OCI-LY1 (cell line): ENCODE measurements around the gene ZNF778.

Experiments
- EZH2 ChIP-seq: fragments of 200-600 bp; sonication (generic), shearing (Covaris generic); IDR thresholded peaks from 2 replicates; pipeline ENCODE4 v1.8.0; 2017; ENCODE audit warnings: borderline replicate concordance, mixed run types, mild to moderate bottlenecking, antibody characterized with exemption, low read length, moderate library complexity, mixed read lengths
- TF ChIP-seq, protein P1 (sequence below): fragments of 200-600 bp; sonication (generic), shearing (Covaris generic); IDR thresholded peaks from 2 replicates; pipeline ENCODE4 v1.5.1; 2017; ENCODE audit warnings: mild to moderate bottlenecking, antibody characterized with exemption, low read length, moderate library complexity, mixed read lengths

DNA sequence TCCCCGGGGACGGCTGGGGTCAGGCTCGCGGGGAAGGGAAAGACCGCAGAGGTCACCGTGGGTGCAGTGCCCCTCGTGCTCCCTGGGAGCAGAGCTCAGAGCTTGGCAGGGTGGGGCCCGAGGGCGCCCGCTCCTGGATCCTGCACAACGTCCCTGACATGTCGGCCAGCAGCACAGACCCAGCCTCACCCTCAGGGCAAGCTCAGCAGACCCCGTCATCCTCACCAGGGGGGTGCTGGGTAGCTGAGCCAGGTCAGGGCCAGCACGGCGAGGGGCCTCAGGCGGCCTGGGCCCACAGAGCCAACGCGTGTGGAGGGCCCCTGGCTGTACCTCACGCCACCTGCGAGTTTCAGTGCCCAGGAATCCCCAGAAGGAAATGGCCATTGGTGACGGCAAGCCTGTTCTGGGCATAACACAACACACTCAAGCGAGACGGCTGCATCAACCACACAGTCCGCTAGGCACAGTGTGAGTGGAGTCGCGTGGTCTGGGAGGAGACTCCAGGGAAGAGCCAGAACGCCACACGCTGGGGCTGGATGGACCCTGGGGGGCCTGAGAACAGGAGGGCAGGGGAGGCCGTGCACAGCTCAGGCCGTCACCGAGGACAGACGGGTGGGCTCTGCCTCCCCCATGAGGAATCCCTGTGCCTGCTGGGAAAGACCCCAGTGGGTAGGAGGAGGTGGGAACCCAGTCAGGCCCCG, 60.3 kb downstream of the ZNF778 start:
- TF ChIP-seq, protein P1, sequence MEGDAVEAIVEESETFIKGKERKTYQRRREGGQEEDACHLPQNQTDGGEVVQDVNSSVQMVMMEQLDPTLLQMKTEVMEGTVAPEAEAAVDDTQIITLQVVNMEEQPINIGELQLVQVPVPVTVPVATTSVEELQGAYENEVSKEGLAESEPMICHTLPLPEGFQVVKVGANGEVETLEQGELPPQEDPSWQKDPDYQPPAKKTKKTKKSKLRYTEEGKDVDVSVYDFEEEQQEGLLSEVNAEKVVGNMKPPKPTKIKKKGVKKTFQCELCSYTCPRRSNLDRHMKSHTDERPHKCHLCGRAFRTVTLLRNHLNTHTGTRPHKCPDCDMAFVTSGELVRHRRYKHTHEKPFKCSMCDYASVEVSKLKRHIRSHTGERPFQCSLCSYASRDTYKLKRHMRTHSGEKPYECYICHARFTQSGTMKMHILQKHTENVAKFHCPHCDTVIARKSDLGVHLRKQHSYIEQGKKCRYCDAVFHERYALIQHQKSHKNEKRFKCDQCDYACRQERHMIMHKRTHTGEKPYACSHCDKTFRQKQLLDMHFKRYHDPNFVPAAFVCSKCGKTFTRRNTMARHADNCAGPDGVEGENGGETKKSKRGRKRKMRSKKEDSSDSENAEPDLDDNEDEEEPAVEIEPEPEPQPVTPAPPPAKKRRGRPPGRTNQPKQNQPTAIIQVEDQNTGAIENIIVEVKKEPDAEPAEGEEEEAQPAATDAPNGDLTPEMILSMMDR, result no peak
- no peak for TF ChIP-seq EZH2
